Nephron (organoid): ENCODE data around the gene C1orf53.

Experiments used
- H3K27ac Mint-ChIP-seq, 3 experiments: 2 replicates each; pipeline ENCODE4 v1.8.0; 2020; ENCODE audit warnings: mixed read lengths in 3 of 3, mild to moderate bottlenecking in 2 of 3, moderate library complexity in 1 of 3
- H3K27me3 Mint-ChIP-seq: 2 replicates; pipeline ENCODE4 v1.8.0; 2021; ENCODE audit warnings: low read depth, mild to moderate bottlenecking, moderate library complexity, mixed read lengths
- H3K36me3 Mint-ChIP-seq: 2 replicates; pipeline ENCODE4 v1.8.0; 2020; ENCODE audit warnings: low read depth, mixed read lengths
- H3K4me1 Mint-ChIP-seq: 2 replicates; pipeline ENCODE4 v1.8.0; 2020; ENCODE audit warnings: mixed read lengths
- H3K4me3 Mint-ChIP-seq, 3 experiments: 2 replicates each; pipeline ENCODE4 v1.8.0; 2020; ENCODE audit warnings: mild to moderate bottlenecking in 3 of 3, mixed read lengths in 3 of 3, moderate library complexity in 2 of 3
- H3K9me3 Mint-ChIP-seq: 2 replicates; pipeline ENCODE4 v1.8.0; 2020; ENCODE audit warnings: mixed read lengths
- CTCF ChIP-seq, 3 experiments: fragments of 200-600 bp; sonication (generic); IDR thresholded peaks; one replicate each; pipeline ENCODE4 v1.5.0; 2021; ENCODE audit warnings: antibody characterized with exemption in 3 of 3; ENCODE audit not compliant: unreplicated experiment in 3 of 3

C1orf53 gene

GRCh38 chr1:197917805-197918651 lies 15.6 kb downstream of the C1orf53 start:
- no peaks in the 10 kb centered on the region for H3K9me3 Mint-ChIP-seq
- H3K27ac Mint-ChIP-seq = no peak overlapping the region
- no peak for TF ChIP-seq CTCF (IDR thresholded peaks at IDR 0.05; ENCODE audit: unreplicated experiment in 3 of 3)
- peaks cover 100% of the 10 kb centered on the region for H3K27me3 Mint-ChIP-seq
- H3K4me1 Mint-ChIP-seq = peaks cover 62% of the 10 kb centered on the region
- H3K4me3 Mint-ChIP-seq = peak overlapping the region; percentile 74 to 81 (median 79)
- H3K36me3 Mint-ChIP-seq = no peaks in the 10 kb centered on the region

- peak overlapping the region in 2 of 3 experiments; percentile 29 to 45 for H3K4me3 Mint-ChIP-seq
- no peaks in the 10 kb centered on the region for H3K9me3 Mint-ChIP-seq
- H3K27ac Mint-ChIP-seq = no peak overlapping the region
- no peak for TF ChIP-seq CTCF (IDR thresholded peaks at IDR 0.05; ENCODE audit: unreplicated experiment in 3 of 3)
- peaks cover 59% of the 10 kb centered on the region for H3K4me1 Mint-ChIP-seq
- peaks cover 100% of the 10 kb centered on the region for H3K27me3 Mint-ChIP-seq
- no peaks in the 10 kb centered on the region for H3K36me3 Mint-ChIP-seq
These were observed 16.4 kb downstream of the C1orf53 start for GRCh38 chr1:197918807-197919345.

GRCh38 chr1:197919346-197920066 lies 17.1 kb downstream of the C1orf53 start:
- H3K27me3 Mint-ChIP-seq = peaks cover 100% of the 10 kb centered on the region
- peaks cover 58% of the 10 kb centered on the region for H3K4me1 Mint-ChIP-seq
- no peaks in the 10 kb centered on the region for H3K9me3 Mint-ChIP-seq
- TF ChIP-seq CTCF (IDR thresholded peaks at IDR 0.05; ENCODE audit: unreplicated experiment in 3 of 3) = no peak
- H3K36me3 Mint-ChIP-seq = no peaks in the 10 kb centered on the region
- H3K4me3 Mint-ChIP-seq = peak overlapping the region in 2 of 3 experiments; percentile 58 to 59
- H3K27ac Mint-ChIP-seq = no peak overlapping the region

GRCh38 chr1:197920067-197920396 lies 17.6 kb downstream of the C1orf53 start:
- no peak for TF ChIP-seq CTCF (IDR thresholded peaks at IDR 0.05; ENCODE audit: unreplicated experiment in 3 of 3)
- H3K27ac Mint-ChIP-seq = no peak overlapping the region

GRCh38 chr1:197920414-197921117 lies 18.1 kb downstream of the C1orf53 start:
- TF ChIP-seq CTCF (IDR thresholded peaks at IDR 0.05; ENCODE audit: unreplicated experiment in 3 of 3) = no peak
- Mint-ChIP-seq H3K36me3 (no peaks in the 10 kb centered on the region), H3K9me3 (no peaks in the 10 kb centered on the region), H3K27me3 (peaks cover 99% of the 10 kb centered on the region), H3K27ac (no peak overlapping the region), H3K4me1 (peaks cover 50% of the 10 kb centered on the region), H3K4me3 (peak overlapping the region in 2 of 3 experiments; percentile 57 to 62)

More at GRCh38 chr1:197920067-197920396, 17.6 kb downstream of the C1orf53 start:
- H3K36me3 Mint-ChIP-seq = no peaks in the 10 kb centered on the region
- peaks cover 99% of the 10 kb centered on the region for H3K27me3 Mint-ChIP-seq
- peak overlapping the region in 2 of 3 experiments; percentile 57 to 59 for H3K4me3 Mint-ChIP-seq
- H3K4me1 Mint-ChIP-seq = peaks cover 54% of the 10 kb centered on the region
- H3K9me3 Mint-ChIP-seq = no peaks in the 10 kb centered on the region
